WERI-Rb-1 (cell line): ENCODE results near the gene FBXO45.
"Not testable (repeated sequence)": the region's sequence is repeated elsewhere in the genome, so short reads cannot be mapped to it uniquely, and the experiment has no call there.

Experiments used
- DNase-seq: peaks from one replicate; pipeline ENCODE4 v3.0.0-alpha.2; 2020
- H3K27ac ChIP-seq: fragments of 250-450 bp; sonication (Bioruptor Pico); 2 replicates; pipeline ENCODE4 v1.5.1; 2020; ENCODE audit warnings: mild to moderate bottlenecking, moderate library complexity
- H3K27me3 ChIP-seq: fragments of 250-450 bp; sonication (Bioruptor Pico); 2 replicates; pipeline ENCODE4 v1.5.1; 2021; ENCODE audit warnings: mild to moderate bottlenecking, low read depth, moderate library complexity; ENCODE audit not compliant: insufficient read depth, severe bottlenecking
- H3K36me3 ChIP-seq: fragments of 250-450 bp; sonication (Bioruptor Pico); 2 replicates; pipeline ENCODE4 v1.5.1; 2020; ENCODE audit warnings: mild to moderate bottlenecking, moderate library complexity
- H3K4me3 ChIP-seq: 2 replicates; pipeline ENCODE4 v1.5.1; 2011; ENCODE audit warnings: low read depth, mild to moderate bottlenecking, control low read depth, low read length
- H3K9me3 ChIP-seq: fragments of 250-450 bp; sonication (Bioruptor Pico); 2 replicates; pipeline ENCODE4 v1.5.1; 2021; ENCODE audit warnings: mild to moderate bottlenecking, moderate library complexity; ENCODE audit not compliant: severe bottlenecking
- CTCF ChIP-seq: IDR thresholded peaks from 2 replicates; pipeline ENCODE4 v1.5.1; 2011; ENCODE audit warnings: low read depth, mild to moderate bottlenecking, control low read depth, inconsistent platforms, low read length

The FBXO45 gene

GRCh38 chr3:196617256-196617655 lies 48.8 kb downstream of the FBXO45 start:
- Histone ChIP-seq H3K27me3 (no peaks in the 10 kb centered on the region), H3K4me3 (no peak overlapping the region), H3K36me3 (no peaks in the 10 kb centered on the region), H3K27ac (peak overlapping the region; percentile 47), H3K9me3 (no peaks in the 10 kb centered on the region)
- TF ChIP-seq CTCF = no peak
- peak; percentile 32 for DNase-seq

- Histone ChIP-seq H3K36me3 (no peaks in the 10 kb centered on the region), H3K27me3 (no peaks in the 10 kb centered on the region), H3K27ac (peak overlapping the region; percentile 71), H3K4me3 (no peak overlapping the region), H3K9me3 (no peaks in the 10 kb centered on the region)
- TF ChIP-seq CTCF = no peak
- DNase-seq = no peak
Observed at GRCh38 chr3:196619223-196619622, 50.8 kb downstream of the FBXO45 start.

GRCh38 chr3:196619627-196620026 lies 51.2 kb downstream of the FBXO45 start:
- DNase-seq, H3K27me3 ChIP-seq, H3K4me3 ChIP-seq, H3K9me3 ChIP-seq, H3K36me3 ChIP-seq: not testable (repeated sequence)
- H3K27ac ChIP-seq = peak overlapping the region; percentile 71

- no peak for TF ChIP-seq CTCF
- no peak overlapping the region for H3K4me3 ChIP-seq
- peak; percentile 7 for DNase-seq
- peak overlapping the region; percentile 62 for H3K27ac ChIP-seq
- H3K27me3 ChIP-seq = no peaks in the 10 kb centered on the region
- H3K9me3 ChIP-seq = no peaks in the 10 kb centered on the region
- H3K36me3 ChIP-seq = no peaks in the 10 kb centered on the region
Observed at GRCh38 chr3:196620161-196620604, 51.7 kb downstream of the FBXO45 start.

- Histone ChIP-seq H3K36me3 (no peaks in the 10 kb centered on the region), H3K9me3 (no peaks in the 10 kb centered on the region), H3K4me3 (no peak overlapping the region), H3K27me3 (no peaks in the 10 kb centered on the region), H3K27ac (no peak overlapping the region)
- TF ChIP-seq CTCF = no peak
- no peak for DNase-seq
Observed at GRCh38 chr3:196620684-196621083, 52.2 kb downstream of the FBXO45 start.

GRCh38 chr3:196621611-196622010 lies 53.2 kb downstream of the FBXO45 start:
- no peaks in the 10 kb centered on the region for H3K27me3 ChIP-seq
- no peaks in the 10 kb centered on the region for H3K36me3 ChIP-seq
- no peak overlapping the region for H3K27ac ChIP-seq
- no peak overlapping the region for H3K4me3 ChIP-seq
- no peaks in the 10 kb centered on the region for H3K9me3 ChIP-seq
- DNase-seq = no peak
- no peak for TF ChIP-seq CTCF
